Left renal pelvis (tissue), 4 donors: ENCODE data around the gene ZNF470. TPM values are rescaled to one million over a fixed set of nuclear protein-coding genes. Genes with fewer than 3 reads are reported as not detected.

Source experiments
- DNase-seq, 4 donors: peaks; one replicate each; pipeline ENCODE4 v3.0.0-alpha.2; 2013; ENCODE audit warnings: low read depth in 4 of 4, low spot score in 3 of 4
- polyA plus RNA-seq, 4 donors: library from polyadenylated mRNA; unstranded; fragments of 120-200 nt; gene quantifications; one replicate each; pipeline ENCODE4 v1.2.1, GENCODE V29; 2013; ENCODE audit not compliant: insufficient read length in 4 of 4

The ZNF470 gene
- polyA plus RNA-seq, 4 donors, result 5.7 to 10.6 (median 10.4) TPM

DNA sequence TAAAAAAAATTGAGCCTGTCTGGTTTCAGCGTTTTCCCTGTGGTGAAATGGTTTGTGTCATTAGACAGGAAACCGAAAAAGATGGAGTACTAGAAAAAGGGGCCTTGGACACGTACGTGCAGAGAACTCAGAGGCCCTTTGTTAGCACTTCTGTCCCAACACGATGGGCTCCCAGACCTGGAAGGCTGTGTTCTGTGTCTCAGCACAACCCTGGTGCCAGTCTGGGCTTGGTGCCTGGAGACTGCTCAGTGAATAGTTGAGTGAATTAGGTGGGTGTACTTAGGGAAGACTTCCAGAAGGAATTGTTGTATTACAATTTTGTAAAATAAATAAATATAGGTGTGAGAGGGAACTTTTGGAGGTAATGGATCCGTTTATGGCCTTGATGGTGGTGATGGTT, 36.6 kb downstream of the ZNF470 start:
- no peak for DNase-seq

- no peak for DNase-seq
Measured at GRCh38 chr19:56608274-56608964, 41.2 kb downstream of the ZNF470 start.

DNA sequence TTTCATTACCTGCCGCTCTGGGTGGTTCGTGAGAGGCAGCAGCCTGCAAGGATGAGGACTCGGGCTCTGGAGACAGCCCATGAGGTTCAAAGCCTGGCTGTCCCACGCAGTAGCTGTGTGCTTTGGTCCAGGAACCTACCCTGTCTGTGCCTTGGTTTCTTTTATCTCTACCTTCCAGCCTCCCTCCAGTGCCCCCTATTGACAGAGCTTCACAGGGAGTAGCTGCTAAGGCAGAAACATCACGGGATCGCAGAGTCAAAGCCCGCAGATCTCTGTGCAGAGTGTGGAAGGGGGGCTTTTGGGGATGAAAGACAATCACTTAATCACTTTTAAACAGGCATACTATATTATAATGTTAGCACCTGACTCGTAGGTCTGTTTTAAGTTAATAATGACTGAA, 44.0 kb downstream of the ZNF470 start:
- no peak for DNase-seq

DNA sequence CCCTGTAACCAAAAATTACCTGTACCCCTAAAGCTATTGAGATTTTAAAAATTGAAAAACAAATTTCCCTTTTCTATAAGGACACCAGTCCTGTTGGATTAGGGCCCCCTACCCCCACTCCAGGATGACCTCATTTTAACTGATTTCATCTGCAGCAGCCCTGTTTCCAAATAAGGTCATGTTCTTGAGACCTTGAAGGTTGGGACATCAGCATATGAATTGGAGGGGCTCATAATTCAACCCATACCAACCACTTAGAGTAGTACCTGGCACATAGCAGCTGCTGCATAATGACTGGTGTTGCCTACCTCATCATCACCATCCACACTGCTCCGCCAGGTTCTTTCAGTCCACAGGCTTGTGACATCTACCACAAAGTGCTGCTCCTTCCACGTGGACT, 45.5 kb downstream of the ZNF470 start:
- DNase-seq, result no peak

- no peak for DNase-seq
Measured at GRCh38 chr19:56613639-56614038, 46.4 kb downstream of the ZNF470 start.

GRCh38 chr19:56617531-56617930, 50.3 kb downstream of the ZNF470 start:
- no peak for DNase-seq

GRCh38 chr19:56619121-56619520, 51.9 kb downstream of the ZNF470 start:
- DNase-seq, result peak in 1 of 4 donors; percentile 51

DNA sequence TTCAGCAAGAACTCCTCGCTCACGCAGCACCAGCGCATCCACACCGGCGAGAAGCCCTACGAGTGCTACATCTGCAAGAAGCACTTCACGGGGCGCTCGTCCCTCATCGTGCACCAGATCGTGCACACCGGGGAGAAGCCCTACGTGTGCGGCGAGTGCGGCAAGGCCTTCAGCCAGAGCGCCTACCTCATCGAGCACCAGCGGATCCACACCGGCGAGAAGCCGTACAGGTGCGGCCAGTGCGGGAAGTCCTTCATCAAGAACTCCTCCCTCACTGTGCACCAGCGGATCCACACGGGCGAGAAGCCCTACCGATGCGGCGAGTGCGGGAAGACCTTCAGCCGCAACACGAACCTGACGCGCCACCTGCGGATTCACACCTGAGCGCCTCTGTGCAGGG, 55.1 kb downstream of the ZNF470 start:
- no peak for DNase-seq

DNA sequence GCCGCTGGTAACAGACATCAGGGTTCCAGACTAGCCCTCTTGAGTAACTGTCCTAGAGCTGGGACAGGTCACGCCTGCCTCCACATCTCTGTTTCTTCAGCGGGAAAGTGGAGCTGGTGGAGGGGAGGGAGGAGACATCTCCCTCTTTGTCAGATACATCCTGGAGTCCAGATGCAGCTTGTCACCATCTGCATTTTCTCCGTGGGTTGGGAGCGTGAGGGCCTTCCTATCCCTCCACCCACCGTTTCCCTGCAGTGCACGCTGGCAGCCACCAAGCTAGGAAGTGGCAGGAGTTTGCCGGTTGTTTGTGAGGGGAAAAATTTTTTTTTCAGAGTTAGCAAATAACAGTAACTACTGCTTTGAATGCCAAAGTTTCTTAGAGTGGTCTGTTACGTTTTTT, 55.7 kb downstream of the ZNF470 start:
- no peak for DNase-seq

DNA sequence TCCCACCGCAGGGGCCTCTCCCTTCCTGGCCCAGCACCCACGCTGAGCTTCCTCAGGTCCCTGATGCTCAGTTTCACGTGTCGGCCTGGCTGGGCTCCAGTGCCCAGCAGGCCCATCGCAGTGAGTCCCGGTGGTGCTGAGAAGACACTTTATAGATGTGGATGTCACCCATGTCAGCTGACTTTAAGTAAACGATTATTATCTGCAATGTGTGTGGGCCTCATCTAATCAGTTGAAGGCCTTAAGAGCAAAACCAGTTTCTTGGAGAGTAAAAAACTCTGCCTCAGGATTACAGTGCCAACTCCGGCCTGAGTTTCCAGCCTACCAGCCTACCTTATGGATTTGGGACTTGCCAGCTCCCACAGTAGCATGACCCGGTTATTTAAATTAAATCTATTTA, 58.4 kb downstream of the ZNF470 start:
- no peak for DNase-seq

DNA sequence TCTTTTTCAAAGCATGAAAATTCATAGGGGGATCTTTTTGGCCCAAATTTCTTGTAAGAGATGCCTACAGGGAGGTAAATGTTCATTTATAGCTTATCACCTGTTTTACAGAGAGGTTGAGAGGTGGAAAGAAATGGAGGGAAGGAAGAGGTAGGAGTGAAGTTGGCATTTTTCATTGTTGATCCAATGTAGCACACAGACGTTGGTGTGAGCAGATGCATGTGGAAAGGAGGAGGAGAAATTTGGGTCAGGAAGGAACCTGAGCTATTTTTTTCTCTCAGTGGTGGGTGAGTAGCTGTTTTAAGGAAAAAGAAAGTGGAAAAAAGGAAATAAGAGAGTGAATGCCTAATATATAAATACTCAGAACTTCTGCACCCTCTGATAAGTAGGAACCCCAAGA, 65.8 kb downstream of the ZNF470 start:
- no peak for DNase-seq

GRCh38 chr19:56637976-56638555, 70.8 kb downstream of the ZNF470 start:
- peak; percentile 79 to 92 (median 85) for DNase-seq

Other genes with a start within 250 kb of the ZNF470 start
- 10 to 100 TPM in 2 of 4 donors, 1 to 10 TPM in 2; 6.8 to 13.7 (median 10.3) TPM for gene ZNF582, start 173.9 kb upstream of the ZNF470 start, polyA plus RNA-seq
- 10 to 100 TPM in 2 of 4 donors, 1 to 10 TPM in 2; 8.0 to 15.6 (median 9.8) TPM for gene ZNF583, start 163.1 kb upstream of the ZNF470 start, polyA plus RNA-seq
- gene ZNF667, start 90.1 kb upstream of the ZNF470 start, polyA plus RNA-seq, result 10 to 100 TPM; 14.7 to 27.1 (median 18.6) TPM
- 10 to 100 TPM; 18.9 to 28.7 (median 21.5) TPM for gene ZNF471, start 59.6 kb upstream of the ZNF470 start, polyA plus RNA-seq
- 10 to 100 TPM; 13.8 to 15.4 (median 14.3) TPM for gene ZFP28, start 28.5 kb upstream of the ZNF470 start, polyA plus RNA-seq
- 1 to 10 TPM; 8.0 to 10.0 (median 9.0) TPM for gene ZNF71, start 27.8 kb downstream of the ZNF470 start, polyA plus RNA-seq
- 1 to 10 TPM; 1.0 to 2.0 (median 1.6) TPM for gene SMIM17, start 75.7 kb downstream of the ZNF470 start, polyA plus RNA-seq
- gene ZNF835, start 104.3 kb downstream of the ZNF470 start, polyA plus RNA-seq, result 1 to 10 TPM; 4.6 to 5.6 (median 5.2) TPM